Neural crest cell (in vitro differentiated cells): ENCODE data around the gene GBF1. TPM values are rescaled to one million over a fixed set of nuclear protein-coding genes. Genes with fewer than 3 reads are reported as not detected.
A peak's percentile ranks its signal among the peaks of the same experiment; 100 is the strongest.

ENCODE experiments used
- DNase-seq: peaks from one replicate; pipeline ENCODE4 v3.0.0; 2021; ENCODE audit warnings: low read depth, mixed read lengths, low spot score
- H3K27ac Mint-ChIP-seq: one replicate; pipeline ENCODE4 v1.8.0; 2021; ENCODE audit warnings: mild to moderate bottlenecking, mixed read lengths; ENCODE audit not compliant: unreplicated experiment
- H3K27me3 Mint-ChIP-seq: 2 replicates; pipeline ENCODE4 v1.8.0; 2021; ENCODE audit warnings: low read depth, mild to moderate bottlenecking, mixed read lengths
- H3K36me3 Mint-ChIP-seq: 2 replicates; pipeline ENCODE4 v1.8.0; 2021; ENCODE audit warnings: low read depth, mild to moderate bottlenecking, mixed read lengths
- H3K4me1 Mint-ChIP-seq: 2 replicates; pipeline ENCODE4 v1.8.0; 2021; ENCODE audit warnings: mixed read lengths
- H3K4me3 Mint-ChIP-seq: one replicate; pipeline ENCODE4 v1.8.0; 2021; ENCODE audit warnings: mild to moderate bottlenecking, mixed read lengths
- H3K9me3 Mint-ChIP-seq: 2 replicates; pipeline ENCODE4 v1.8.0; 2021; ENCODE audit warnings: mixed read lengths
- total RNA-seq: library from RNA; stranded (reverse); gene quantifications from 2 replicates; pipeline ENCODE4 v1.2.1, GENCODE V29; 2021
- TF ChIP-seq, protein P1 (sequence below): fragments of 200-600 bp; sonication (generic); conservative IDR thresholded peaks from 2 replicates; pipeline ENCODE4 v1.5.0; 2021; ENCODE audit warnings: antibody characterized with exemption, mild to moderate bottlenecking

GBF1 gene
- total RNA-seq, 1 donor from 2014 or later: 43.2 TPM

DNA sequence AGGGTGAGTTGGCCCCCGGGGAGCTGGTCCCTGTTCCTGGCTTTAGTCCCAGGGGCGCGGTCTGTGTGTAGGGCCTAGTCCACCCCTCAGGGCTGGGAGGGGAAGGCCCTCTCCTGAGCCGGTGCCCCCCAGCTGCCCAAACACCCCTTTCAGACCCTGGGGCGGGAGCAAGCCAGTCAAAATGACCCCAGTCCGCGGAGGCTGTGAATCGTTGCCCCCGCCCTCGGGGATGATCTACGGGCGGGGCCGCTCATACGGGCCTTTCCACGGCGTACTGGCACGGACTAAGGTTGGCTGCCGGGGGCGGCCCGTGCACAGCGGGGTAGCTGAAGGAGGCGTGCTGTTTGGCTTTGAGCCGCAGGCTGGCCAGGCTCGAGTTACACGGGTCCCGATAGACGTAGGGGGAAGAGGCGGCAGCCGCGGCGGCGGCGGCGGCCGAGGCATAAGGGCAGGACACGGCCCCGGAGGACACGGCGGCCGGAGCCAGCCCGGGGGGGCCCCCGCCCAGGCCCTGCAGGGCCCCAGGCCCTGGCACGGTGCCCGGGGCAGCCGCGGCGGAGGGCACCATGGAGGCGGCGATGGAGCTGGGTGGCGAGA is 15.0 kb upstream of the GBF1 start:
- H3K27me3 Mint-ChIP-seq: peaks cover 99% of the 10 kb centered on the region
- DNase-seq: peak; percentile 32
- H3K4me3 Mint-ChIP-seq: peak overlapping the region; percentile 81
- H3K9me3 Mint-ChIP-seq: no peaks in the 10 kb centered on the region
- TF ChIP-seq, protein P1, sequence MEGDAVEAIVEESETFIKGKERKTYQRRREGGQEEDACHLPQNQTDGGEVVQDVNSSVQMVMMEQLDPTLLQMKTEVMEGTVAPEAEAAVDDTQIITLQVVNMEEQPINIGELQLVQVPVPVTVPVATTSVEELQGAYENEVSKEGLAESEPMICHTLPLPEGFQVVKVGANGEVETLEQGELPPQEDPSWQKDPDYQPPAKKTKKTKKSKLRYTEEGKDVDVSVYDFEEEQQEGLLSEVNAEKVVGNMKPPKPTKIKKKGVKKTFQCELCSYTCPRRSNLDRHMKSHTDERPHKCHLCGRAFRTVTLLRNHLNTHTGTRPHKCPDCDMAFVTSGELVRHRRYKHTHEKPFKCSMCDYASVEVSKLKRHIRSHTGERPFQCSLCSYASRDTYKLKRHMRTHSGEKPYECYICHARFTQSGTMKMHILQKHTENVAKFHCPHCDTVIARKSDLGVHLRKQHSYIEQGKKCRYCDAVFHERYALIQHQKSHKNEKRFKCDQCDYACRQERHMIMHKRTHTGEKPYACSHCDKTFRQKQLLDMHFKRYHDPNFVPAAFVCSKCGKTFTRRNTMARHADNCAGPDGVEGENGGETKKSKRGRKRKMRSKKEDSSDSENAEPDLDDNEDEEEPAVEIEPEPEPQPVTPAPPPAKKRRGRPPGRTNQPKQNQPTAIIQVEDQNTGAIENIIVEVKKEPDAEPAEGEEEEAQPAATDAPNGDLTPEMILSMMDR: no peak
- peaks cover 17% of the 10 kb centered on the region for H3K4me1 Mint-ChIP-seq
- no peak overlapping the region for H3K27ac Mint-ChIP-seq
- no peaks in the 10 kb centered on the region for H3K36me3 Mint-ChIP-seq

DNA sequence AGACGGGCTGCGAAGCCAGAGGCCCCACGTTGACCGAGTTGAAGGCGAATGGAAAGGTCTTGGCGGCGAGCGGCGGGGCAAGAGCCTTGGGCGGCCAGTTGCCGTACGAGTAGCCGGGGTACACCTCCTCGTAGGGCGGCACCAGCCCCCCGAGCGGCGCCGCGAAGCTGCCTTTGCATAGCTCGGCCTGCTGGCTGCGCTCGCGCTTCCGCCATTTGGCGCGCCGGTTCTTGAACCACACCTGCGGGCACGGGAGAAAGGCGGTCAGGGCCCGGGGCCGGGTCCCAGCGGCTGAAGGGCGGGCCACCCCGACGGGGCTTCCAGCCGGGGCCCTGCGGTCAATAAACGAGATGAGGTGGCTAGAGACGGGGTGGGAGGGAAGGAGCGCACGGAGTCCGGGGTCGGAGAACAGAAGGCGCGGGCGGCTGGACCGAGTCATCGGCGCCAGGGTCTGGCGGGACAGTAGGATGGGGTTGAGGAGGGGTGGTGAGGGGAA is 14.4 kb upstream of the GBF1 start:
- TF ChIP-seq, protein P1: peak; percentile 35
- peaks cover 99% of the 10 kb centered on the region for H3K27me3 Mint-ChIP-seq
- H3K27ac Mint-ChIP-seq: no peak overlapping the region
- peaks cover 12% of the 10 kb centered on the region for H3K4me1 Mint-ChIP-seq
- no peaks in the 10 kb centered on the region for H3K36me3 Mint-ChIP-seq
- H3K4me3 Mint-ChIP-seq: peak overlapping the region; percentile 19
- no peaks in the 10 kb centered on the region for H3K9me3 Mint-ChIP-seq
- no peak for DNase-seq

DNA sequence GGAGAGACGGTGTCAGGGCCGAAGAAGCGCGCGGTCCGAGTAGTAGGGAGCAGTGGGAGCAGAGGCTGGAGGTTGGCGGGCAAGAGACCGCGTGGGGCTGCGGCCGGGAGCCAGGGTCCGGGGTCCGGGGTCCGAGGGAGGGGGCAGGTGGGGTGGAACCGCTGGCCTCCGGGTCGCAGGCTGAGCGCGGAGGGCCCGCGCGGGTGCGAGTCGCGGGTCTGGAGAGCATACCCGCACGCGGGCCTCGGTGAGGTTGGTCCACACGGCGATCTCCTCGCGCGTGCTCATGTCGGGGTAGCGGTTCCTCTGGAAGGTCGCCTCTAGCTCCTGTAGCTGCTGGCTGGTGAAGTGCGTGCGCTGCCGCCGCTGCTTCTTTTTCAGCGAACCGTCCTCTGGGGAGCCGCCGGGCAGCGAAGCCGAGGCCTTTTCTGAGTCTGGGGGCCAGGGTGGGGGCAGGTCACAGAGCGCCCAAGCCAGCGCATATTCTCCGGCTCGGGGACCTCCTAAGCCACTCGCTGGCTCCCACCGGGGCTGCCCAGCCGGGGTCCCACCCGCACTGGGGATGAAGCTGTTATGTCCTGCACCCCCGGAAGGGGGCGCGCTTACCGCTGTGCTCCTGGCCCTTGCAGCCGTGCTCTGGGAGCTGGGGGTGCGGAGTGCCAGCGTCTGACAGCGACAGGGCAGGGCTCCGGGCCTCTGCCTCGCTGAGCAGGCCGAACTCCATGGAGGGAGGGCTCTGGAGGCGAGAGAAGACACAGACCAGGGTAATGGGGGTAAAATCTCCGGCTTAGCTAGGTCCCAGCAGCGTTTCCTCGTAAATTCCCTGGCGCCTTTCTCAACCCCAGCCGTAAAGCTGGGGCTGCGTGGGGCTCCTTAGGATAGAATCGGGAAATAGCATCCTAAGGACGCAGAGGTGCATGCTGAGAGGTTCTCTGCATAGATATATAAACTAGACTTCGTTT is 13.7 kb upstream of the GBF1 start:
- Mint-ChIP-seq H3K27ac (no peak overlapping the region), H3K27me3 (peaks cover 99% of the 10 kb centered on the region), H3K9me3 (no peaks in the 10 kb centered on the region), H3K36me3 (no peaks in the 10 kb centered on the region), H3K4me3 (peak overlapping the region; percentile 19), H3K4me1 (peaks cover 6% of the 10 kb centered on the region)
- peak; percentile 43 for DNase-seq
- TF ChIP-seq, protein P1: peak; percentile 74

DNA sequence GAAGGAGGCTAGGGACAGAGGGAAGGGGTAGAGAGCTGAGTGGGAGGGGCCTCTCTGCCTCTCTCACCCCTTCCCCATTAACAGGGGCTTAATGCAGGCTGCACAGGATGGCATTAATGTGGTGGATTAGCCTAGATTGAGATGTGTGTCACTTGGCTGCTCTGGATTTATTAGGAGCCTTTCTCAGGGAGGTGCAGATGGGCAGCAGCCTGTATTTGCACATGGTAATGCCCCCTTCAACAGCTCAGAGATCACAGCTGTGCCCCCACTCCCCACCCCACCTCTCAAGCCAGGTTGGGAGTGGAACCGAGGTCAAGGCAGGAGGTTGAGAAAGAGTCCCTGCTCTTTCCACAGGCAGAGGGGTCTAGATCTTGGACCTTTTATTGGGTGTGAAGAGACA is 11.3 kb upstream of the GBF1 start:
- no peak overlapping the region for H3K27ac Mint-ChIP-seq
- H3K36me3 Mint-ChIP-seq: no peaks in the 10 kb centered on the region
- H3K4me1 Mint-ChIP-seq: peaks cover 6% of the 10 kb centered on the region
- peaks cover 97% of the 10 kb centered on the region for H3K27me3 Mint-ChIP-seq
- DNase-seq: no peak
- no peaks in the 10 kb centered on the region for H3K9me3 Mint-ChIP-seq
- TF ChIP-seq, protein P1: no peak
- H3K4me3 Mint-ChIP-seq: peak overlapping the region; percentile 8

DNA sequence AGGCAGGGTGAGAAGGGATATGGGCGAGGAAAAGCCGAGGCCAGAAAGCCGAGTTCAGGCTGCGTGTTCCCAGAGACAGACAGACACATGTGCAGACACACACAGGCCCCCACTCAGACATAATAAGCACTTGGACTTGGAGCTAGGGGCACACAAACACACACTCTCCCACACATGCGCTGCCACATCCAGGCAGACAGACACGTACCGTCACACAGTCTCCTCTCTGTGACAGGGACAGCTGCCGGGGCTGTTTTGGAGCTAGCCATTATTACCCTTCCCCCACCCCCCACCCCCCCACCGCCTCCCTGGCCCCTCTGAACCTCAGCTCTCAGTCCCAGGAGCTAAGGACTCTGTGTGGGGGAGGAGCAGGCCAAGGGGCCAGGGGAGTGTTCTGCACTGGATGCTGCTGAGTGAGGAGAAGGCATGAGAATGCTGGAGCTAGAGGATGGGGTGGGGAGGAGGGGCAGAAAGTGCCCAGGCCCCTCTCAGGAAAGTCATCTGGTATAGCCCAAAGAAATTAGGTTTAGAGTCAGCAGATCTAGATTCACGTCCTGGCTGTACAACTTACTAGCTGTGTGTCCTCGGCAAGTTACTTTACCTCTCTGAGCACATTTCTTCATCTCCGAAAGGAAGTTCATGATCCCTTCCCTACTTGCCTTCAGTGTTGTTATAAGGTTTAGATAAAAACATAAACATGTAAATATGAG is 10.3 kb upstream of the GBF1 start:
- H3K36me3 Mint-ChIP-seq: no peaks in the 10 kb centered on the region
- H3K4me3 Mint-ChIP-seq: no peak overlapping the region
- no peaks in the 10 kb centered on the region for H3K9me3 Mint-ChIP-seq
- H3K27ac Mint-ChIP-seq: no peak overlapping the region
- TF ChIP-seq, protein P1: no peak
- no peak for DNase-seq
- peaks cover 97% of the 10 kb centered on the region for H3K27me3 Mint-ChIP-seq
- peaks cover under 1% of the 10 kb centered on the region for H3K4me1 Mint-ChIP-seq
